MM.1S (cell line): Measurements from ENCODE around the gene PMVK.

Source experiments
- EZH2 ChIP-seq: fragments of 300-600 bp; sonication (generic); optimal IDR thresholded peaks from 2 replicates; pipeline ENCODE3; 2017; ENCODE audit warnings: low read depth, mild to moderate bottlenecking, antibody characterized with exemption, low read length, mixed read lengths
- EZH2phosphoT487 ChIP-seq: fragments of 300-600 bp; sonication (generic); IDR thresholded peaks from 2 replicates; pipeline ENCODE4 v1.6.1; 2018; ENCODE audit warnings: antibody characterized with exemption, low read length
- TF ChIP-seq, protein P1 (sequence below): fragments of 300-600 bp; sonication (generic); IDR thresholded peaks from 2 replicates; pipeline ENCODE4 v1.5.1; 2016; ENCODE audit warnings: antibody characterized with exemption, low read length, mixed read lengths

DNA sequence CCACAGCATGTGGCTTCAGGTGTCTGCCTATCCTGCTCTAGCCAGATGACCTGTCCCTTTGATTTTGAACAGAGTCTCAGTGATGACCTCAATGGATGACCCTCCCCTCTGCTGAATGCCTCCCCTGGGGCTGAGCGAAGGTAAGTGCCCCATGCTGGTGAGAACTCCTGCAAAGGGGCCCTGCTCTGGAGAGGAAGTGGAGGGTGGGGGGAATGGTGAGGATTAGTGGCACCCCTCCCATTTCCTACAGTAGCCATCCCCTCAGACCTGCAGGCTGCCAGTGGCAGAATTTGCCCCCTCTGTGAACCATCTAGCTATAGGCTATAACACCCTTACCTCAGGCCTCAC is 3.7 kb upstream of the PMVK start:
- TF ChIP-seq, protein P1, sequence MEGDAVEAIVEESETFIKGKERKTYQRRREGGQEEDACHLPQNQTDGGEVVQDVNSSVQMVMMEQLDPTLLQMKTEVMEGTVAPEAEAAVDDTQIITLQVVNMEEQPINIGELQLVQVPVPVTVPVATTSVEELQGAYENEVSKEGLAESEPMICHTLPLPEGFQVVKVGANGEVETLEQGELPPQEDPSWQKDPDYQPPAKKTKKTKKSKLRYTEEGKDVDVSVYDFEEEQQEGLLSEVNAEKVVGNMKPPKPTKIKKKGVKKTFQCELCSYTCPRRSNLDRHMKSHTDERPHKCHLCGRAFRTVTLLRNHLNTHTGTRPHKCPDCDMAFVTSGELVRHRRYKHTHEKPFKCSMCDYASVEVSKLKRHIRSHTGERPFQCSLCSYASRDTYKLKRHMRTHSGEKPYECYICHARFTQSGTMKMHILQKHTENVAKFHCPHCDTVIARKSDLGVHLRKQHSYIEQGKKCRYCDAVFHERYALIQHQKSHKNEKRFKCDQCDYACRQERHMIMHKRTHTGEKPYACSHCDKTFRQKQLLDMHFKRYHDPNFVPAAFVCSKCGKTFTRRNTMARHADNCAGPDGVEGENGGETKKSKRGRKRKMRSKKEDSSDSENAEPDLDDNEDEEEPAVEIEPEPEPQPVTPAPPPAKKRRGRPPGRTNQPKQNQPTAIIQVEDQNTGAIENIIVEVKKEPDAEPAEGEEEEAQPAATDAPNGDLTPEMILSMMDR = no peak
- TF ChIP-seq EZH2 (no peak), EZH2phosphoT487 (no peak)
